HepG2 (cell line): ENCODE measurements around the gene TPD52L2. TPM values are rescaled to one million over a fixed set of nuclear protein-coding genes. Genes with fewer than 3 reads are reported as not detected.
A peak's percentile ranks its signal among the peaks of the same experiment; 100 is the strongest.

Experiments
- EEA1 ChIP-seq: sonication (generic); formaldehyde crosslinking; IDR thresholded peaks from 2 replicates; pipeline ENCODE4 v1.5.1; 2020; ENCODE audit warnings: mild to moderate bottlenecking, missing genetic modification reagents, borderline replicate concordance
- KLF11 ChIP-seq: IDR thresholded peaks from 2 replicates; pipeline ENCODE4 v1.6.1; 2016; ENCODE audit warnings: missing compliant biosample characterization
- REPIN1 ChIP-seq: sonication (generic); formaldehyde crosslinking; IDR thresholded peaks from 2 replicates; pipeline ENCODE4 v1.8.0; 2022; ENCODE audit warnings: missing genetic modification reagents, low read depth, mild to moderate bottlenecking, borderline replicate concordance
- RXRB ChIP-seq: IDR thresholded peaks from 2 replicates; pipeline ENCODE4 v1.6.1; 2016; ENCODE audit warnings: borderline replicate concordance, missing genetic modification reagents, missing compliant biosample characterization
- ZBTB21 ChIP-seq: sonication (generic); formaldehyde crosslinking; IDR thresholded peaks from 2 replicates; pipeline ENCODE4 v1.4.0; 2020; ENCODE audit warnings: missing genetic modification reagents
- ZFY ChIP-seq: sonication (generic); formaldehyde crosslinking; IDR thresholded peaks from 2 replicates; pipeline ENCODE4 v1.4.0; 2020; ENCODE audit warnings: missing genetic modification reagents
- ZKSCAN5 ChIP-seq: sonication (generic); formaldehyde crosslinking; IDR thresholded peaks from 2 replicates; pipeline ENCODE4 v1.5.1; 2020; ENCODE audit warnings: mild to moderate bottlenecking, missing genetic modification reagents
- ZNF101 ChIP-seq: sonication (generic); formaldehyde crosslinking; IDR thresholded peaks from 2 replicates; pipeline ENCODE4 v1.4.0; 2020; ENCODE audit warnings: mild to moderate bottlenecking, low read depth, missing genetic modification reagents, borderline replicate concordance
- ZNF124 ChIP-seq: sonication (generic); formaldehyde crosslinking; IDR thresholded peaks from 2 replicates; pipeline ENCODE4 v1.4.0; 2020; ENCODE audit warnings: missing genetic modification reagents
- ZNF33A ChIP-seq: sonication (generic); formaldehyde crosslinking; IDR thresholded peaks from 2 replicates; pipeline ENCODE4 v1.5.1; 2020; ENCODE audit warnings: missing genetic modification reagents, mild to moderate bottlenecking, moderate library complexity, borderline replicate concordance
- ZNF777 ChIP-seq: sonication (generic); formaldehyde crosslinking; IDR thresholded peaks from 2 replicates; pipeline ENCODE4 v1.4.0; 2020; ENCODE audit warnings: missing genetic modification reagents
- polyA plus RNA-seq, 8 experiments: library from polyadenylated mRNA; depleted of rRNA in 3 of 8; stranded (reverse) in 7 of 8; unstranded in 1 of 8; fragments of >200 nt; fragmentation: Illumina TruSeq in 4 of 8; extraction: Trizol in 4 of 8; gene quantifications; 2 replicates each; pipeline versions ENCODE4 v1.2.1 to v1.2.3, GENCODE V29; 2011 to 2016; ENCODE audit warnings: low read depth in 4 of 8, missing spikeins in 1 of 8, mixed read lengths in 1 of 8; ENCODE audit not compliant: insufficient read depth in 1 of 8
- total RNA-seq, 5 experiments: library from RNA; depleted of rRNA; stranded (reverse); fragments of >200 nt; fragmentation: Illumina TruSeq; extraction: Trizol; gene quantifications; 2 replicates each; pipeline ENCODE4 v1.2.3, GENCODE V29; 2016; ENCODE audit warnings: low read depth in 1 of 5
- TF ChIP-seq, protein P1 (sequence below): sonication (generic); formaldehyde crosslinking; conservative IDR thresholded peaks from 2 replicates; pipeline ENCODE4 v1.8.0; 2022; ENCODE audit warnings: low read depth, missing genetic modification reagents
- TF ChIP-seq, protein P2 (sequence below): IDR thresholded peaks from 2 replicates; pipeline ENCODE4 v1.6.1; 2012; ENCODE audit warnings: low read depth, low read length, improper control_type of control experiment
- TF ChIP-seq, protein P3 (sequence below): sonication (generic); formaldehyde crosslinking; IDR thresholded peaks from 2 replicates; pipeline ENCODE4 v1.9.0; 2021; ENCODE audit warnings: missing genetic modification reagents, mild to moderate bottlenecking, borderline replicate concordance
- TF ChIP-seq, protein P4 (sequence below): sonication (generic); formaldehyde crosslinking; IDR thresholded peaks from 2 replicates; pipeline ENCODE4 v1.4.0; 2020; ENCODE audit warnings: missing genetic modification reagents, borderline replicate concordance
- TF ChIP-seq, protein P5 (sequence below): IDR thresholded peaks from 2 replicates; pipeline ENCODE4 v1.6.1; 2016; ENCODE audit warnings: missing genetic modification reagents, missing compliant biosample characterization
- TF ChIP-seq, protein P6 (sequence below): sonication (generic); formaldehyde crosslinking; IDR thresholded peaks from 2 replicates; pipeline ENCODE4 v1.5.0; 2020; ENCODE audit warnings: mild to moderate bottlenecking, missing genetic modification reagents

Gene TPD52L2
- total and polyA plus RNA-seq, 2 of the 13 experiments (the other 11 are each of a cell fraction or from before 2014, with no cell fraction given): 156 to 184 TPM

DNA sequence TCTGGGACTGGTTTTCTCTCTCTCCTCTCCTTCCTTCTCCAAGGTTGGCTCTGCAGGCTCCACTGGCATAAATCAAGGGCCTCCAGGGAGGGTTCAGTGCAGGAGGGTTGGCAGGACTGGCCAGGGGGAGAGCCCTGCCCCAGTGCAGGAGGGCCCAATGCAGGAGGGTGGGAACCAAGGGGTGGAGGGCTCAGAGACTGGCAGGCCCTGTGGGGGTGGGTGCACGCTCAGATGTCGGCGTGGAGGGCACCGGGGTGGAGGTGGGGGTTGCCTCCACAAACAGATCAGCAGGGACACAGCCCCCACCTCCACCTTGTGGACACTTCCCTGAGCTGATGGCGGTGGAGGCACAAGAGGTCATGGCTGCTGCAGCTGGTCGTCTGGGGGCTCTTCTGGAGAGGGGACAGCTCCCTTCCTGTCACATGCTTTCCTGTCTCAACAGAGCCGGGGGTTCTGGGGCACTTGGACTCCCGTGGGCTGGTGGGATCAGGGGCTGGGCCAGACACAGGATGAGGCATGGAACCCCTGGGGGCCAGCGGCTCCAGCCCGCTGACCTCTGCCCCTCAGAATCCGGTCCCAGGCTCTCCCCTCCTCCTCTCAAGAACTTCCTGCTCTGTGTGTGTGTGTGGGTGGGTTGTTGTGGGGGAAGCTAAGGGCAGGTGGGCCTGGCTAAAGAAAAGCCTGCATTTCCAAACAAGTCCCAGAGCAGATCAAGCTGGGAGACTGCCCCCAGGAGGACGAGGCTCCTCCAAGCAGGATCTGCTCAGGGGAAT is 6.5 kb upstream of the TPD52L2 start (continued):
- TF ChIP-seq, protein P1, sequence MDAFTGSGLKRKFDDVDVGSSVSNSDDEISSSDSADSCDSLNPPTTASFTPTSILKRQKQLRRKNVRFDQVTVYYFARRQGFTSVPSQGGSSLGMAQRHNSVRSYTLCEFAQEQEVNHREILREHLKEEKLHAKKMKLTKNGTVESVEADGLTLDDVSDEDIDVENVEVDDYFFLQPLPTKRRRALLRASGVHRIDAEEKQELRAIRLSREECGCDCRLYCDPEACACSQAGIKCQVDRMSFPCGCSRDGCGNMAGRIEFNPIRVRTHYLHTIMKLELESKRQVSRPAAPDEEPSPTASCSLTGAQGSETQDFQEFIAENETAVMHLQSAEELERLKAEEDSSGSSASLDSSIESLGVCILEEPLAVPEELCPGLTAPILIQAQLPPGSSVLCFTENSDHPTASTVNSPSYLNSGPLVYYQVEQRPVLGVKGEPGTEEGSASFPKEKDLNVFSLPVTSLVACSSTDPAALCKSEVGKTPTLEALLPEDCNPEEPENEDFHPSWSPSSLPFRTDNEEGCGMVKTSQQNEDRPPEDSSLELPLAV (CRISPR knock-in tag): no peak
- TF ChIP-seq, protein P2, sequence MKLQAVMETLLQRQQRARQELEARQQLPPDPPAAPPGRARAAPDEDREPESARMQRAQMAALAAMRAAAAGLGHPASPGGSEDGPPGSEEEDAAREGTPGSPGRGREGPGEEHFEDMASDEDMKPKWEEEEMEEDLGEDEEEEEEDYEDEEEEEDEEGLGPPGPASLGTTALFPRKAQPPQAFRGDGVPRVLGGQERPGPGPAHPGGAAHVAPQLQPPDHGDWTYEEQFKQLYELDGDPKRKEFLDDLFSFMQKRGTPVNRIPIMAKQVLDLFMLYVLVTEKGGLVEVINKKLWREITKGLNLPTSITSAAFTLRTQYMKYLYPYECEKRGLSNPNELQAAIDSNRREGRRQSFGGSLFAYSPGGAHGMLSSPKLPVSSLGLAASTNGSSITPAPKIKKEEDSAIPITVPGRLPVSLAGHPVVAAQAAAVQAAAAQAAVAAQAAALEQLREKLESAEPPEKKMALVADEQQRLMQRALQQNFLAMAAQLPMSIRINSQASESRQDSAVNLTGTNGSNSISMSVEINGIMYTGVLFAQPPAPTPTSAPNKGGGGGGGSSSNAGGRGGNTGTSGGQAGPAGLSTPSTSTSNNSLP: no peak
- TF ChIP-seq REPIN1 (CRISPR knock-in tag) (peak; percentile 42), KLF11 (no peak; the same call in 1 of the 2 replicates), ZBTB21 (no peak), ZFY (CRISPR knock-in tag) (peak; percentile 61), EEA1 (CRISPR knock-in tag) (no peak; the same call in 1 of the 2 replicates), ZNF33A (CRISPR knock-in tag) (no peak), RXRB (CRISPR knock-in tag) (peak; percentile 88), ZNF124 (CRISPR knock-in tag) (peak; percentile 70), ZKSCAN5 (CRISPR knock-in tag) (no peak), ZNF101 (no peak), ZNF777 (CRISPR knock-in tag) (0 out of 2 replicates have a peak, but pooled peaks have one; percentile 12)
- TF ChIP-seq, protein P3, sequence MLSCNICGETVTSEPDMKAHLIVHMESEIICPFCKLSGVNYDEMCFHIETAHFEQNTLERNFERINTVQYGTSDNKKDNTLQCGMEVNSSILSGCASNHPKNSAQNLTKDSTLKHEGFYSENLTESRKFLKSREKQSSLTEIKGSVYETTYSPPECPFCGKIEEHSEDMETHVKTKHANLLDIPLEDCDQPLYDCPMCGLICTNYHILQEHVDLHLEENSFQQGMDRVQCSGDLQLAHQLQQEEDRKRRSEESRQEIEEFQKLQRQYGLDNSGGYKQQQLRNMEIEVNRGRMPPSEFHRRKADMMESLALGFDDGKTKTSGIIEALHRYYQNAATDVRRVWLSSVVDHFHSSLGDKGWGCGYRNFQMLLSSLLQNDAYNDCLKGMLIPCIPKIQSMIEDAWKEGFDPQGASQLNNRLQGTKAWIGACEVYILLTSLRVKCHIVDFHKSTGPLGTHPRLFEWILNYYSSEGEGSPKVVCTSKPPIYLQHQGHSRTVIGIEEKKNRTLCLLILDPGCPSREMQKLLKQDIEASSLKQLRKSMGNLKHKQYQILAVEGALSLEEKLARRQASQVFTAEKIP: 0 out of 2 replicates have a peak, but pooled peaks have one; percentile 30
- TF ChIP-seq, protein P4, sequence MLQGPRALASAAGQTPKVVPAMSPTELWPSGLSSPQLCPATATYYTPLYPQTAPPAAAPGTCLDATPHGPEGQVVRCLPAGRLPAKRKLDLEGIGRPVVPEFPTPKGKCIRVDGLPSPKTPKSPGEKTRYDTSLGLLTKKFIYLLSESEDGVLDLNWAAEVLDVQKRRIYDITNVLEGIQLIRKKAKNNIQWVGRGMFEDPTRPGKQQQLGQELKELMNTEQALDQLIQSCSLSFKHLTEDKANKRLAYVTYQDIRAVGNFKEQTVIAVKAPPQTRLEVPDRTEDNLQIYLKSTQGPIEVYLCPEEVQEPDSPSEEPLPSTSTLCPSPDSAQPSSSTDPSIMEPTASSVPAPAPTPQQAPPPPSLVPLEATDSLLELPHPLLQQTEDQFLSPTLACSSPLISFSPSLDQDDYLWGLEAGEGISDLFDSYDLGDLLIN (CRISPR knock-in tag): no peak
- TF ChIP-seq, protein P5, sequence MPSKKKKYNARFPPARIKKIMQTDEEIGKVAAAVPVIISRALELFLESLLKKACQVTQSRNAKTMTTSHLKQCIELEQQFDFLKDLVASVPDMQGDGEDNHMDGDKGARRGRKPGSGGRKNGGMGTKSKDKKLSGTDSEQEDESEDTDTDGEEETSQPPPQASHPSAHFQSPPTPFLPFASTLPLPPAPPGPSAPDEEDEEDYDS: peak; percentile 60; the same call in 1 of the 2 replicates
- TF ChIP-seq, protein P6, sequence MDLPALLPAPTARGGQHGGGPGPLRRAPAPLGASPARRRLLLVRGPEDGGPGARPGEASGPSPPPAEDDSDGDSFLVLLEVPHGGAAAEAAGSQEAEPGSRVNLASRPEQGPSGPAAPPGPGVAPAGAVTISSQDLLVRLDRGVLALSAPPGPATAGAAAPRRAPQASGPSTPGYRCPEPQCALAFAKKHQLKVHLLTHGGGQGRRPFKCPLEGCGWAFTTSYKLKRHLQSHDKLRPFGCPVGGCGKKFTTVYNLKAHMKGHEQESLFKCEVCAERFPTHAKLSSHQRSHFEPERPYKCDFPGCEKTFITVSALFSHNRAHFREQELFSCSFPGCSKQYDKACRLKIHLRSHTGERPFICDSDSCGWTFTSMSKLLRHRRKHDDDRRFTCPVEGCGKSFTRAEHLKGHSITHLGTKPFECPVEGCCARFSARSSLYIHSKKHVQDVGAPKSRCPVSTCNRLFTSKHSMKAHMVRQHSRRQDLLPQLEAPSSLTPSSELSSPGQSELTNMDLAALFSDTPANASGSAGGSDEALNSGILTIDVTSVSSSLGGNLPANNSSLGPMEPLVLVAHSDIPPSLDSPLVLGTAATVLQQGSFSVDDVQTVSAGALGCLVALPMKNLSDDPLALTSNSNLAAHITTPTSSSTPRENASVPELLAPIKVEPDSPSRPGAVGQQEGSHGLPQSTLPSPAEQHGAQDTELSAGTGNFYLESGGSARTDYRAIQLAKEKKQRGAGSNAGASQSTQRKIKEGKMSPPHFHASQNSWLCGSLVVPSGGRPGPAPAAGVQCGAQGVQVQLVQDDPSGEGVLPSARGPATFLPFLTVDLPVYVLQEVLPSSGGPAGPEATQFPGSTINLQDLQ: peak; percentile 72; the same call in 1 of the 2 replicates
